Measurements from ENCODE around the gene PLEKHA3.

DNA sequence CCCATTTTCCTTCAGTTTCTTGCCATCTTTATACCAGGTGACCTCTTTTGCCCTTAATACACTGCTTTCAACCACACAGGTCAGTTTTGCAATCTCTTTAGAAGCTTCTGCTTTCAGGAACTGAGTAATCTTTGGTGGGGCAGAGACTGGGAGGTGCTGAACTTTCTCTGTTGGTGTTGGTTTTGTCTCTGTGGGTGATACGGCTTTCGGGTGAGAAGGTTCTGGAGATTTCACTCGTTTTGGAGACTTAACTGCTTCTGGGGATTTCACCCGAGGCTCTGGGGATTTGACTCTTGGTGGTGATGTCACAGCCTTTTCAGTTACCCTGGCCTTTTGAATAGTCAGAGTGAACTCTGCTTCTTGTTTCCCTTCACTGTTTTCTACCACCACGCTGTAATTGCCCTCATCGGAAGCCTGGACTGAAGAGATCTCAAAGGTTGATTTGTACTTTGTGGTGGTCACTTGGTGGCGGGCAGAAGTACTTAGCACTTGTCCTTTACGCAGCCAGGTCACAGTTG is 50.4 kb downstream of the PLEKHA3 start:
- TF ChIP-seq EP300 (IDR thresholded peaks at IDR 0.05) (no peak), CTCF (IDR thresholded peaks at IDR 0.05) (no peak)
